HG03460 (cell line): ENCODE data around the gene ITSN1.
"Not testable (repeated sequence)": the region's sequence is repeated elsewhere in the genome, so short reads cannot be mapped to it uniquely, and the experiment has no call there.

ENCODE experiments used
- ATAC-seq: cut with Tn5 transposase; IDR thresholded peaks from one replicate; pipeline ENCODE4 v1.9.1; 2021; ENCODE audit not compliant: unreplicated experiment

The ITSN1 gene

DNA sequence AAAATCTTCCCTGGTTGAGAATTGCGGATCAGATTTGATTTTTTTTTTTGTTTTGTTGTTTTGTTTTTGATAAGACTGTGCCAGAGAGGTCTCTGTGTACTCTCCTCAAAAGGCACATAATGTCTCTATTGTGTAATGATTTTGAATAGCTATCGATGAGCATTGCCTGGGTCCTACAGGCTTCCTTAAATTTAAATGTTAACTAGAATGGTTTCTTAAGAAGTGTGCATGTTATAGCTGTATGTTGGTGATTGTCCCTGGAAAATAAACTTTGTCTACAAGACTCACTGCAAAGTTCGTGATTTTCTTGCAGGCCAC lies 121.2 kb downstream of the ITSN1 start:
- ATAC-seq, result no peak

DNA sequence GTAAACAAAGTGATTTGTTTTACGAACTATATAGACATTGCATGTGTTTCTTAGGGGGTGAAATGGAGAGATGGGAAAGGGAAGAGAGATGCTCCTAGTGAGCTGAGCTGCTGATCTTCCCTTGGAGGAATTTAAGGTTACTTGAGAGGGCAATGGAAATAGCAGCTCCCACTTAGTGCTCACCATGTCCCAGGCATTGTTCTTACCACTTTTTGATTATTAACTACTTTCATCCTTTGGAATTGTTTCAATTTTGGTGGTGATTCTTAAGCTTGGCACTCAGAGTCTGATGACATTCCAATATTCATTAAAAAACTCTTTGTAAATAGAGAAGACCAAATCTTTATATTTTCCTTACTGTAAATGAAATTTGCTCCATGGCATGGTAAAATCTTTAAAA lies 124.9 kb downstream of the ITSN1 start:
- no peak for ATAC-seq

DNA sequence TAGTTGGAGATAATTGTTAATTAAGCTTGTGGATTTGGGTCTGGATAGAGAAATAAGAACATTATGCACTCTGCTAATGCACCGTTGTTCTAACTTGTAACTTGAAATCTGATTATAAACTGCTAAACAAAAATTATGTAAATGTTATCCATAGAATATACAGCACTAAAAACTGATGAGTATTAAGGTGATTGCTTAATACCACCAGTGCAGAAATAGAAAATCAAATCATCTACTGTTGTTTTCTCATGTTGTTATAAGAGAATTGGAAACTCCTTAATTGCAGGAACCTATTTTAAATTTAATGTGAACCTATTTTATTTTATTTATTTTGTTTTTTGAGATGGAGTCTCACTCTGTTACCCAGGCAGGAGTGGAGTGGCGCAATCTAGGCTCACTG lies 125.7 kb downstream of the ITSN1 start:
- ATAC-seq, result no peak

DNA sequence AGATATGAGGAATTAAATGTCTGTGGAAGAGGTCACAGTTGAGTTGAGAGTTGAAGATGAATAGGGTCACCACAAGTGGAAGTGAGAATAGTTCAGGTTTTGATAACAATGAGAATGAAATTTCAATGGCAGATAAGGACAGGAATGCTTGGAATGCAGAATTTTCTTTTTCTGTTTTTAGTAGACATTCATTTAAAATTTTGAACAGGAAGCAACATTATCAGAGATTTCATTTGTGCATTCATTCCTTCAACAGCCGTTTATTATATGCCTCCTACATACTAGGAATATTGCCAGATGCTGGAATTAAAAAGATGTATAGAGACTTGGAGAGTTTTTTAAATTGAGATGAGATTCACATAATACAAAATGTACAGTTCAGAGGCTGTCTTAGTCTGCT lies 126.8 kb downstream of the ITSN1 start:
- no peak for ATAC-seq

DNA sequence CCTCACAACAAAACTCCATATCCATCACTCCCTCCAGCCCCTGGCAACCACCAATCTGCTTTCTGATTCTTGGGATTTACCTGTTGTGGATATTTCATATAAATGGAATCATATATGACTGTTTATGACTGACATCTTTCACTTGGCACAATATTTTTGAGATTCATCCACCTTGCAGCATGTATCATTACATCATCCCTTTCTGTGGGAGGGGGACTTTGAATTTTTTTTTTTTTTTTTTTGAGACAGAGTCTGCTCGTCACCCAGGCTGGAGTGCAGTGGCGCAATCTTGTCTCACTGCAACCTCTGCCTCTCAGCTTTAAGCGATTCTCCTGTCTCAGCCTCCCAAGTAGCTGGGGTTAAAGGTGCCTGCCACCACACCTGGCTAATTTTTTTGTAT lies 128.2 kb downstream of the ITSN1 start:
- ATAC-seq, result no peak

DNA sequence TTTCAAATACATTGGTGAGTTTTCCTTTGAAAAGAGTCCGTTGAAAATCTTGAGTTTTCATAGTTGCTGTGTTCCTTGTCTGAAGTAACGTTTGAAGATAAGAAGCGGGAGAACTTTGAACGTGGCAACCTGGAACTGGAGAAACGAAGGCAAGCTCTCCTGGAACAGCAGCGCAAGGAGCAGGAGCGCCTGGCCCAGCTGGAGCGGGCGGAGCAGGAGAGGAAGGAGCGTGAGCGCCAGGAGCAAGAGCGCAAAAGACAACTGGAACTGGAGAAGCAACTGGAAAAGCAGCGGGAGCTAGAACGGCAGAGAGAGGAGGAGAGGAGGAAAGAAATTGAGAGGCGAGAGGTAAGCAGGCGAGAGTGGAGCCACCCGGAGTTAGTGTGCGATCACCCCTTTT lies 129.7 kb downstream of the ITSN1 start:
- no peak for ATAC-seq

DNA sequence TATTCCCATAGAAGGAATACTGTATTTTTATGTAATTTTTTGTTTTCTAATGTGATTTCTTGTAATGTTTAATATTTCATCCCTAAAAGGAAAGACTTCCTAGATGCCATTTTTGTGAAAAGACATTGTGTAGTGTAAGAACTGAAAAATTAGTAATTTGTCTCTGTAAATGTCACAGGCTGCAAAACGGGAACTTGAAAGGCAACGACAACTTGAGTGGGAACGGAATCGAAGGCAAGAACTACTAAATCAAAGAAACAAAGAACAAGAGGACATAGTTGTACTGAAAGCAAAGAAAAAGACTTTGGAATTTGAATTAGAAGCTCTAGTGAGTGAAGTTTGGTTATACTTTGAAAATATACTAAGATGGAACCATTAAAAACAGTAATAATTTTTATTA lies 132.2 kb downstream of the ITSN1 start:
- ATAC-seq, result no peak

DNA sequence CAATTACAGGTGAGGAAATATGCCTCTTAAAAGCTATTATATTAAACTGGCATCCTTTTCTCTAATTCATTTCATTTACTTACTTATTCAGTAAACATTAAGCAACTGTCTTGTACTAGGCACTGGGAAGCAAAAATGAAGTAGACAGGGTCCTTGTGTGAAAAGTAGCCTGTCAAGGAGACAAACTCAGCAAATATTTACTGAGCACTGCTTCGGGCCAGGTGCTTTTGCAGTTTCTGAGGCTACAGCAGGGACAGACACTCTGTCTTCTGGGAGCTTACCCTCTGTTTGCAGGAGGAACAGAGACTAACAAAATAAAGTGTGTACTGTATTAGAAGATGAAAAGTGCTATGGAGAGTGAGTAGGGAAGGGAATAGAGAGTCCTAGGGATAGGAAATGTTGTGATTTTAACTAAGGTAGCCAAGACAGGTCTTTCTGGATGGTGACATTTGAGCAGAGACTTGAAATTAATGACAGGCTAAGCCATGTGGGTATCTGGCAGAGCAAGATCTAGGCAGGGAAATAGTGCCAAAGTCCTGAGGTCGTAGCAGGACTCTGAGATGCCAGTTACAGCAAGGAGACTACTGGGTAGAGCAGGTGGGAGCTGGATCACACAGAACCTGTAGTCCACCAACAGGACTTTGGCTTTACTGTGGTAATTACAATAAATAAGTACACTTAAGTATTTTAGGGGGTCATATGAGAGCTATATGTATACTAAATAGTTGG lies 133.0 kb downstream of the ITSN1 start:
- ATAC-seq, result no peak

DNA sequence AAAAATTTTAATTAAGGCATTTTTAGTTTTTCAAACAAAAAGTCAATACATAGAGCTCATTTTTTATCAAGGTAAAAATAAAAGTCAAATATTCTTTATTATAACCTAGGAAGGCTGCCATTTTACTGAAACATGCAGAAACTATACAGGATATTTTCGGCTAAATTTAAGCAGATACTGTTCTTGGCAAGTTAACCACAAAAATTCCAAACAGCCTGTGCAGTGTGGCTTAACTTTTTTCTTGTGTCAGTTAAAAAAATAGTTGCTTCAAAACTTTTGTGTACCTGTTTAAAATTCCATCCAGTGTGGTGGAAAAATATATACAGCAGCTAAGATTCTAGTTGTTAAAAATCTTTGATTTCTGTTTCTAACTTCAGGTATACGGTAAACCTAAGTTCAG lies 138.3 kb downstream of the ITSN1 start:
- no peak for ATAC-seq

DNA sequence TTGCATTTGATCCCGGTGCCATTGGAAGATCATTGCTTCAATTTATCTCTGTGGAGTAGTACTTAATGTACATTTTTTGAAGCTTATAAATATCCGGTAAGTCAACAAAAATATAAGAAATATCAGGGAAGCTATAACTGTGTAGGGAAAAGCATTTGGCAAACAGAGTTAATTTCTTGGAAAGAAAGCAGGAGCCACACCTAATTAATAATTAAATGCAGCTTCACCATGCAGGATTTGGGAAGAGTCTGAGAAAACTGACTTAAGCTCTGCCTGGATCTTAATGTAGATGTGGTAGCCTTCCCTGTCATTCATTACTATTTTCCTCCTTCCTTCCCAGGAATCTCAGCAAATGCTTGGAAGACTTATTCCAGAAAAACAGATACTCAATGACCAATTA lies 138.8 kb downstream of the ITSN1 start:
- no peak for ATAC-seq

DNA sequence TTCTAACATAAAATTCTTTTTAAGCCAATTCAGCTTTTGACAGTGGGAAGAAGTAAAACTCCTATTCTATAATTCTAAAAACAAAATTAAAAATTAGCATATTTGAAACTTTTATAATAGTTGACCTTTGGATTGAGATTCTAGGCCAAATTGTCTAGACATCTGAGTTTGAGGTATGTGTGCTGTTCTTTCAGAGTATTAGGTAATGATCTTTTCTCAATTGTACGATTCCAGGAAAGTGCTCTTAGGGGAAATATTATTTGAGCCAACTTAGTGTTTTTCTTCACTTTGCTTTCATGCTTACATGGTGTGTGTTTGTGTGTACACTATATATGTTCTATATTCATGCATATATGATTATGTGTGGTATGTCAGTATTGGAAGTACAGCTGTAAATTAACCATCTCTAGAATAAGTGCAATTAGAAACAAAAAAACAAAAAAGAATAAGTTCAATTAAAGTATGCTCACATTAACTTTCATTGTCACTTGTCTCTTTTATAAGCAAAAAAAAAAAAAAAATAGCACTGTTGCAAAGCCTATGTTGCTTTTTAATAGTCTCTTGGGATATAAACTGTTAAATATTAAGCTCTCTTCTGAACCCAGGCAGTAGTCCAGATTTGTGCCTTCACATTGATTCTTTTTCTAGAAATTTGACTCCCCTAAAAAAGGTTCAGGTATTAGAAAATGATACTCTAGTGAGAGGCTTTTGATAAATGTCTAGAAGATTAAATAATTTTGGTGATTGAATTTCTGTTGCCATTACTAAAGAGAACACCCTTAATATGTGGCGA lies 141.1 kb downstream of the ITSN1 start:
- ATAC-seq, result no peak

DNA sequence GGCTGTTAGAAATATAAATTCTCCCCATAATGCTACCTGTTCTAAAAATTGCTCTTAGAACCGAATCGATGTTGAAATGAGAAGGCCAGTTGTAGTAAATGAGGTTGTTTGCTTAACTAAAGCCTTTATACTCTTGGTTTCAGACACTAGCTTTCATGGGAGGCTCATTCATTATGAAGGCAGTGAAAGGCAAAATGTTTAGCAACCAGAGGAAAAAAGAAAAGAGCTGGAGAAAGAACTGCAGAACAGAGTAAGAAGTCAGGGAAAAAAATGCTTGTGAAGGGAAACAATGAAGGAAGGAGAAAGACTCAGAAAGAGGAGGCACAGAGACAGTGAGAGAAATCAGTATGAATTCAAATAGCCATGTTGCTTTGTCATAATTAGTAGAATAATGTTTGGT lies 145.1 kb downstream of the ITSN1 start:
- ATAC-seq, result no peak

DNA sequence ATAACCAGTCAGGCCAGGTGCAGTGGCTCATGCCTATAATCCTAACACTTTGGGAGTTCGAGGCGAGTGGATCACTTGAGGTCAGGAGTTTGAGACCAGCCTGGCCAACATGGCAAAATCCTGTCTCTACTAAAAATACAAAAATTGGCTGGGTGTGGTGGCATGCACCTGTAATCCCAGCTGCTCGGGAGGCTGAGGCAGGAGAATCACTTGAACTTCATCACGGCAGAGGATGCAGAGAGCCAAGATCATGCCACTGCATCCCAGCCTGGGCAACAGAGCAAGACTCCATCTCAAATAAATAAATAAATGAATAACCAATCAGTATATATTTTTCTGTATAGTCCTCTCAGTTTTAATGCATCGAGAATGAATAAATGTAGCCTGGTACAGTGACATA lies 146.1 kb downstream of the ITSN1 start:
- ATAC-seq, result not testable (repeated sequence)

DNA sequence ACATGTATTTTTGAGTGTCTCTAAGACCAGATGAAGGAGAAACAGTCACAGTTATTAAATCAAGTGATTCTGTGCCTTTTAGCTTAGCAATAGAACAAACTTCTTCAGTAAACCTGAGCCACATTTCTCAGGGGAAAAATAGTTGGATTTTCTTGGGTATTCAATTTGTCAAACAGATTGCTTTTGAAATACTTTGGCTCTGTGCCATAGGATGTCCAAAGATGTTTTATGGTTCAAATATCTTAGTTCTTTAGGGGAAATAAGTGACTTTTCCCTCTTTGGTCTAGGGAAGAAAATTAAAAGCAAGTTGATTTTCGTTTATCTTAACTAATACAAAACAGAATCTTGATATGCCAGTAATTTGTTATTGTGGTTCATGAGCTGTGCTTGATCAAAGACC lies 147.4 kb downstream of the ITSN1 start:
- no peak for ATAC-seq

DNA sequence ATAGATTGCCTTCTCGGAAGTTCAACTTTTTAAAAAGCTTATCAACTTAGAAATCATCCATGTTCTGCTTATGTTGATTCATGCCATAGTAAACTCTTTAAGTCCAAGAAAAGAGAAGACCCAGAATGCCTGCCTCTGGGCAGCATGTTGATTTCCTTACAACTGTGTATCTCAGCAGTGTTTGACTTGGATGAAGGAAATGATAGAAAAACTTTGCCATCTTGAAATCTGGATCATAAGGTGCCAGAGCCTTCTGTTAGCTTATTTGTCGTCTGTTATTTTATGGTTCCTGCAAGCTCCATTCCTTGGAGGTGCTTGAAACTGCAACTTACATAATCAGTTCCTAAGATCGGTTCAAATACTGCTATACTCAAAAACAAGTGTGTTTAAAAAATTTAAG lies 148.8 kb downstream of the ITSN1 start:
- ATAC-seq, result no peak

DNA sequence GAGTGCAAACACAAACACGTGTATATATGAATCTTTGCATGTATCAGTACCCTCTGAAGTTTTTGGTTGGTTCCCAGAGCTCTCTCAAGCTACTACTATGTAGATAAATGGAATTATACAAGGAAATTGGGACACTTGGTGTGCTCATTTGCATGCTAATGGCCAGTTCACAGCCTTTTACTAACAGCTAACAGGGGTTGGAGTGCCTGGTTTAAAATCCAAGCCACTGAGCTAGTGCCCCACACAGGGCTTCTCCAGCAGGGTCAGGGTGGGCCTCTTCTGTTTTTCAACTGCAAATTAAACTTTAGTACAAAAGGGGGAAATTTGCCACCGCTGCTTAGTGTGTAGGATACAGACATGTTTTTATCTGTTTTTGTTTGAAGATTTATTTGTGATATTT lies 152.3 kb downstream of the ITSN1 start:
- ATAC-seq, result no peak

DNA sequence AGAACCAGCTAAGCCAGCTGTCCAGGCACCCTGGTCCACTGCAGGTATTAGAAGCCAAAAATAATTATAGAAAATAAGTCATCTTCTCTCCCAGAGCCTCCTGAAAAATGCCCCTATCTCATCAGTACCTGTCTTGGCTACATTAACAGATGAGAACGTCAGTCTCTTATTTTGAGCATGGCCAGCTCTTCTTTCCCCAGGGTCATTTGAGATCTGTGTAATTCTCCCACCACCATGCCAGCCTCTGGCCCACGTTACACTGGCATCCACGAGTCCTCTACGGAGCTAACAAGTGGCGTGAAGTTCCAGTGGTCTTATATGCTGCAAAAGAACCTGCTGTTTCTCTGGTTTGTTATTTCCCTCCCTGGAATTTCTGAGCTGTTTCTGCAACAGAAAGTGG lies 155.3 kb downstream of the ITSN1 start:
- no peak for ATAC-seq

DNA sequence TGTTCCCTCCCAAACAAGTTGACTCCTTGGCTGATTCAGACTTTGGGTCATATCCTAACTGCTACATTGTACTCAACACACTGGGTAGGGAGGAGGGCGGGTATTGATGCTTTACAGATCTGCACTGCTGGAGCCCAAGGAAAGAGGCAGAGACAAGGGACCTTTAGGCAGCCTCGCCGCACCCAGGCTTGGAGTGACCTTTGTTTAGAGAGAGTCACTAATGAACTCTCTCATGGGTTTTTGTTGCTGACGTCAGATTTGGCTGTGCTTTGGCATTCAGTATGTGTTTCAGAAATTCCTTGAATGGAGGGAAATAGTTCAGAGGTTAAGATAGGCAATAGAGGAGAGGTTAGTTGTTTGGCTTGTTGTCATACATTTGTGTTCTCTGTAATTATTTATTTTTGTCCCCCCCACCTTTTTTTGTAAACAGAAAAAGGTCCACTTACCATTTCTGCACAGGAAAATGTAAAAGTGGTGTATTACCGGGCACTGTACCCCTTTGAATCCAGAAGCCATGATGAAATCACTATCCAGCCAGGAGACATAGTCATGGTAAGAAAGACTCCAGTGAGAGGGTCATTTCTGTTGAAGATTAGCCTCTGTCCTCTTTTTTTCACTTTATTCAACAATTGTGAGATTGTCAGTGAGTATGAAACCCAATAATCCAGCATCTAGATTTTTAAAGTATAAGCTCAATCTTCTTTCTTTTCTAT lies 157.2 kb downstream of the ITSN1 start:
- no peak for ATAC-seq

DNA sequence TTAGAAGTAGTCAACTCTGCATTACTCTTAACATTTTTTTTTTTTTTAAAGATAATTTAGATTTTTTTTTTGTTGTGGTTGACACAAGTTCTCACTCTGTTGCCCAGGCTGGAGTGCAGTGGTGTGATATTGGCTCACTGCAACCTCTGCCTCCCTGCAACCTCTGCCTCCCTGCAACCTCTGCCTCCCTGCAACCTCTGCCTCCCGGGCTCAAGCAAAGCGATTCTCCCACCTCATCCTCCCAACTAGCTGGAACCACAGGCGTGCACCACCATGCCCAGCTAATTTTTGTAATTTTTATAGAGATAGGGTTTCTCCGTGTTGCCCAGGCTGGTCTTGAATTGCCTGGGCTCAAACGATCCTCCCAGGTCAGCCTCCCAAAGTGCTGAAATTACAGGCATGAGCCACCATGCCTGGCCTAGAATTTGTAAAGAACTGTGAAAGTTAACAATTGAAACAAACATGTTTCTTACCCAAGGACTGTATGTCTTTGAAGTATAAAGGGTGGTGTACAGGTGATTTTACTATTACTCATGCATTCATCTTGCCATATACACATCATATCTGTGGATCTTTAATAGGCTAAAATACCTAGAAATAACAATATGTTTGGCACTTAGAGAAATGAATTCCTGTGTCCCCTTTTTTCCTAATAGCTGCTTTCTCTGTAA lies 158.6 kb downstream of the ITSN1 start:
- ATAC-seq, result no peak

DNA sequence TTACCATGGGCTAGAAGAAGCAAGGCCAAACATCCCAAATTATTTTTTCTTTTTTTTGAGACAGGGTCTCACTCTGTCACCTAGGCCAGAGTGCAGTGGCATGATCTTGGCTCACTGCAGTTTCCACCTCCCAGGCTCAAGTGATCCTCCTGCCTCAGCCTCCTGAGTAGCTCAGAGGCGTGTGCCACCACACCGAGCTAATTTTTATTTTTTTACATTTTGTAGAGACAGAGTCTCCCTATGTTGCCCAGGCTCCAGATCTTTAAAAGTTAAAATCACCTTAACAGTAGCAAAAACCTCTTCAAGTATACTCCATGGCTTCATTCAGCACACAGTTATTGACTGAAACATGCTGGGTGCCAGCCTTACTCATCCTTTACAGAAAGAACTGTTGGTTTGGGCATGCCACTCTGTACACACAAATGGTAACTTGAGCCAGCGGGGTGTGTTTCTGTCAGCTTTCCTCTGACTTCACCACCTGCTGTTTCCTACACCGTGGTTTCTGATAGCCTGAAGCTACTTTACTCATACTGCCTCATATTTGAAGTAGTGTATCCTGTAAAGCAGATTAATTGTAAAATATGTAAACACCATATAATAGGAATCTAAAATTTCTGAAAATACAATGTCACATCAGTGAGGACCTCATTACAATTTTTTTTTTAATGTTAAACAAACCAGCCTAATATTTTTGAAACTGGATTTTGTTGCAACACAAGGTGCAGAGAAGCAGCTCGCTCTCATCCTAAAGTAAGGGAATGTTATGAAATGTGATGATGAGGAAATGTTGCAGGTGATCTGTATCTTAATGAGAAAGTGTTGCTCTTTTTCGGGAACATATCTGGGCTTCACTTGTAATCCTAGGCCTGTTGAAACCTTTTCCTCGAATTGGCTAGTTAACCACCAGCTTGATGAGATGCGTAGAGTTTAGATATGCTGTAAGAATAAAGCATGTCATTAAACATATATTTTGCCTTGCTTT lies 159.4 kb downstream of the ITSN1 start:
- ATAC-seq, result no peak

DNA sequence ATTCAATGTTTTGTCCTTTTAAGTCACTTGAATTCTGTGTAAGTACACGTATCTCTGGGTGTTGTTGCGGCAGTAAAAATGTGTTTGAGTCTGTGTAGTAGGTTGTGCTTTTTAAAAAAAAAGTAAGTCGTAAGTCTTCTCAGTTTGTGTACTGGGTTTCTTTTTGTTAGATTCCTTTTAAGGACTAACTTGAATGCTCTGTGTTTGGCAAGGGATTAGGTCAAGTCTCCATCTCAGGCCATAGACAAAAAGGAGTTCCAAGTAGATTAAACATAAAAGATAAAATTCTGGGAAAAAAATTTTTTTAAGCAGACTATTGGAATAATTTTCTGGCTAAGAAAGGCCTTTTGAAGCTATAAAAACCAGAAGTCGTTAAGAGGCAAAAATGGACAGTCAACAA lies 160.2 kb downstream of the ITSN1 start:
- no peak for ATAC-seq
